HL-60 (cell line): ENCODE data around the gene SECTM1.

ENCODE experiments used
- GABPA ChIP-seq: IDR thresholded peaks from 2 replicates; pipeline ENCODE4 v1.6.1; 2012; ENCODE audit warnings: low read depth
- POLR2AphosphoS5 ChIP-seq: IDR thresholded peaks from 2 replicates; pipeline ENCODE4 v1.6.1; 2012; ENCODE audit warnings: low read depth
- SPI1 ChIP-seq: IDR thresholded peaks from 2 replicates; pipeline ENCODE4 v1.6.1; 2012; ENCODE audit warnings: low read depth, mild to moderate bottlenecking, borderline replicate concordance
- TF ChIP-seq, protein P1 (sequence below): IDR thresholded peaks from one replicate; pipeline ENCODE4 v1.5.1; 2011; ENCODE audit warnings: low read length, control low read depth, inconsistent platforms; ENCODE audit not compliant: insufficient read depth

DNA sequence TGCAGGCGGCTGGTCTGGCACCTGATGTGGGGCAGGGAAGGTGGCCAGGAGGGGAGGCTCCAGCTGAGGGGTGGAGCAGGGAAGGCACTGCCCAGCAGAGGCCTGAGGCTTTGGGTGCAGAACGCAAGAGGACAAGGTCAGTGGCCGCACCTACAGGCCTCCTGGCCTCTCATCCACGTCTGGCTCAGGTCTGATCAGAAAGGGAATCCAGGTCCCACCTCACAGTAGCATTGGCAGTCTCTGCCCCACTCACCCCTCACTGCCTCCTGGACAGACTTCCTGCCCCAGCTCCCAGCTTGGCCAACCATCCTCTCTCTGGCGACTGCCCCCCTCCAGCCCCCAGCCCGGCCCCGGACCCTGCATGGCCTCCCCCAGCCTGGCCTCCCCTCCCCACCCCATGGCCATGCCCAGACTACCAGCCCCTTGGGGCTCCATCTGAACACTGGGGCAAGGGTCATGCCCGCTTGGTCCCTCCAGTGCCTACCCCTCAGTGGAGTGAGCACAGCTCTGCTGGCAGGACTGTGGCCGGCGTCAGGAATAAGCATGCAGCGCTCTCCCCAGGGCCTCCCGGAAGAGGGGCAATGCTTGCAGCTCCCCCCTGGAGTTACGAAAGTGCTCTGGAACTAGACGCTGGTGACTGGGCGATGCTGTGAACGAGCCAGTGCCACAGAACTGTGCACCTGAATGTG is 42.6 kb upstream of the SECTM1 start:
- TF ChIP-seq, protein P1, sequence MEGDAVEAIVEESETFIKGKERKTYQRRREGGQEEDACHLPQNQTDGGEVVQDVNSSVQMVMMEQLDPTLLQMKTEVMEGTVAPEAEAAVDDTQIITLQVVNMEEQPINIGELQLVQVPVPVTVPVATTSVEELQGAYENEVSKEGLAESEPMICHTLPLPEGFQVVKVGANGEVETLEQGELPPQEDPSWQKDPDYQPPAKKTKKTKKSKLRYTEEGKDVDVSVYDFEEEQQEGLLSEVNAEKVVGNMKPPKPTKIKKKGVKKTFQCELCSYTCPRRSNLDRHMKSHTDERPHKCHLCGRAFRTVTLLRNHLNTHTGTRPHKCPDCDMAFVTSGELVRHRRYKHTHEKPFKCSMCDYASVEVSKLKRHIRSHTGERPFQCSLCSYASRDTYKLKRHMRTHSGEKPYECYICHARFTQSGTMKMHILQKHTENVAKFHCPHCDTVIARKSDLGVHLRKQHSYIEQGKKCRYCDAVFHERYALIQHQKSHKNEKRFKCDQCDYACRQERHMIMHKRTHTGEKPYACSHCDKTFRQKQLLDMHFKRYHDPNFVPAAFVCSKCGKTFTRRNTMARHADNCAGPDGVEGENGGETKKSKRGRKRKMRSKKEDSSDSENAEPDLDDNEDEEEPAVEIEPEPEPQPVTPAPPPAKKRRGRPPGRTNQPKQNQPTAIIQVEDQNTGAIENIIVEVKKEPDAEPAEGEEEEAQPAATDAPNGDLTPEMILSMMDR: no peak
- TF ChIP-seq SPI1 (no peak), GABPA (no peak), POLR2AphosphoS5 (no peak)
